HFFc6 (cell line): ENCODE results near the gene RAET1E. TPM values are rescaled to one million over a fixed set of nuclear protein-coding genes. Genes with fewer than 3 reads are reported as not detected.
"Not testable (repeated sequence)": the region's sequence is repeated elsewhere in the genome, so short reads cannot be mapped to it uniquely, and the experiment has no call there.

Experiments
- DNase-seq: peaks from one replicate; pipeline ENCODE4 v3.0.0-alpha.2; 2018
- H3K27ac Mint-ChIP-seq: 2 replicates; pipeline ENCODE4 v1.8.0; 2020; ENCODE audit warnings: mild to moderate bottlenecking, mixed read lengths
- H3K27me3 Mint-ChIP-seq: 2 replicates; pipeline ENCODE4 v1.8.0; 2021; ENCODE audit warnings: mild to moderate bottlenecking, moderate library complexity, mixed read lengths; ENCODE audit not compliant: insufficient read depth
- H3K36me3 Mint-ChIP-seq: 2 replicates; pipeline ENCODE4 v1.8.0; 2021; ENCODE audit warnings: low read depth, mixed read lengths
- H3K4me1 Mint-ChIP-seq: 2 replicates; pipeline ENCODE4 v1.8.0; 2020; ENCODE audit warnings: low read depth, mixed read lengths
- H3K4me3 Mint-ChIP-seq: 2 replicates; pipeline ENCODE4 v1.8.0; 2020; ENCODE audit warnings: mild to moderate bottlenecking, moderate library complexity, mixed read lengths
- H3K9me3 Mint-ChIP-seq: 2 replicates; pipeline ENCODE4 v1.8.0; 2020; ENCODE audit warnings: mild to moderate bottlenecking, mixed read lengths
- CTCF ChIP-seq: fragments of 200-600 bp; sonication (generic); IDR thresholded peaks from 2 replicates; pipeline ENCODE4 v1.5.0; 2021; ENCODE audit warnings: antibody characterized with exemption, mild to moderate bottlenecking
- total RNA-seq, 6 experiments: library from RNA; stranded (reverse); fragmentation: NEBNext Ultra II Directional; extraction: Animal tissue kit (Norgen Biotek cat#: 25700); gene quantifications; 2 replicates in 1 of 6; 3 replicates in 5 of 6; pipeline ENCODE4 v1.2.3, GENCODE V29; 2021

RAET1E gene
- total RNA-seq, 6 experiments from 2014 or later: 0.14 to 0.41 (median 0.26) TPM; not detected in 1

GRCh38 chr6:149898966-149899365 lies 1.1 kb upstream of the RAET1E start:
- H3K4me3 Mint-ChIP-seq: no peak overlapping the region
- no peak for TF ChIP-seq CTCF

DNA sequence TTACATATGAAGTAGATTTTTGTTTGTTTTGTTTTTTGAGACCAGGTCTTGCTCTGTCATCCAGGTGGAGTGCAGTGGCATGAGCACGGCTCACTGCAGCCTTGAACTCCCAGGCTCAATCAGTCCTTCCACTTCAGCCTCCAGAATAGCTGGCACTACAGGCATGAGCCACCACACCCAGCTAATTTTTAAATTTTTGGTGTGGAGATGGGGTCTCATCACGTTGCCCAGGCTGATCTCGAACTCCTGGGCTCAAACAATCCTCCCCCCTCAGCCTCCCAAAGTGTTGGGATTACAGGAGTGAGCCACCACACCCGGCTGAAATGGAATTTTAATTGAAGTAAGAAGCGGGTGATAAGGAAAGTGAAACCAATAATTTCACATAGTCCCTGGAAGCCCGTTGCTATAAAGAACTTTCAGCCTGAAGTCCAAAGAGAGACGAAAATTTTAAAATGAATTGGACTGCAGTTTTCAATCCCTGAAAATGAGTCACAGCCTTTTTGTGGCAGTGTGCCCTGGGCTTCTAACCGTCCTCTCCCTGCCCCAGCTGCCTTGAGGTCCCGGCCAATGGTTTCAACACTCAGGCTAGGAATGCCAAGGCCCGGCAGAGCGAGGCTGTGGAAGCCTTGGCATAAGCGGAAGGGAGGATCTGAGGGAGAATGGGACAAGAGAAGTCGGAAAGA lies 757 bp downstream of the RAET1E start:
- no peak for TF ChIP-seq CTCF
- Mint-ChIP-seq H3K27ac (peak overlapping the region; percentile 93), H3K27me3 (no peaks in the 10 kb centered on the region; the same call in 1 of the 2 replicates), H3K4me1 (peaks cover 44% of the 10 kb centered on the region), H3K36me3 (no peaks in the 10 kb centered on the region), H3K9me3 (no peaks in the 10 kb centered on the region), H3K4me3 (peak overlapping the region; percentile 83)
- peak; percentile 91 for DNase-seq

More at GRCh38 chr6:149898966-149899365, 1.1 kb upstream of the RAET1E start:
- 0 out of 2 replicates have a peak overlapping the region, but pooled peaks have one; percentile 29 for H3K27ac Mint-ChIP-seq
- no peak for DNase-seq
- peaks cover 3% of the 10 kb centered on the region for H3K27me3 Mint-ChIP-seq
- peaks cover 44% of the 10 kb centered on the region for H3K4me1 Mint-ChIP-seq
- H3K9me3 Mint-ChIP-seq: no peaks in the 10 kb centered on the region
- no peaks in the 10 kb centered on the region for H3K36me3 Mint-ChIP-seq

DNA sequence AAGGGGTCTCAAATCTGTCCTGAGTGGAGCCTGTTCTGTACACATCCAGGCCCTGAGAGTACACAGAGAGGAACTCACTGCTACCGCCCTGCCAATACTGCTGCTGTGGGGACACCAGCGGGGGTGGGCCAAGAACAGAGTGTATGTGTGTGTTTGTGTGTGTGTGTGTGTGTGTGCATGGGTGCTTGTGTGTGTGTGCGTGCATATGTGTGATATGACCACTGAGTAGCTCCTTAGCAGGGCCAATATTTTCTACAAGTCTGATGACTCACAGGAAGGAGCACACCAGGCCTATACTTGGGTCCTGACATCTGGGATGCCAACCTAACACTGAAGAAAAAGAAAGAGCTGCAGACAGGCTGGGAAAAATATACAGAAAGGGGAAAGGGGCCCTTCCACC lies 1.4 kb downstream of the RAET1E start:
- no peaks in the 10 kb centered on the region; the same call in 1 of the 2 replicates for H3K27me3 Mint-ChIP-seq
- H3K36me3 Mint-ChIP-seq: no peaks in the 10 kb centered on the region
- H3K4me3 Mint-ChIP-seq: peak overlapping the region; percentile 83
- no peaks in the 10 kb centered on the region for H3K9me3 Mint-ChIP-seq
- H3K27ac Mint-ChIP-seq: peak overlapping the region; percentile 93
- DNase-seq: peak; percentile 44
- H3K4me1 Mint-ChIP-seq: peaks cover 44% of the 10 kb centered on the region
- TF ChIP-seq CTCF: no peak

- no peak for TF ChIP-seq CTCF
- no peaks in the 10 kb centered on the region for H3K27me3 Mint-ChIP-seq
- peak overlapping the region; percentile 93 for H3K27ac Mint-ChIP-seq
- DNase-seq: peak; percentile 72
- H3K9me3 Mint-ChIP-seq: no peaks in the 10 kb centered on the region
- peaks cover 50% of the 10 kb centered on the region for H3K4me1 Mint-ChIP-seq
- peak overlapping the region; percentile 83 for H3K4me3 Mint-ChIP-seq
- no peaks in the 10 kb centered on the region for H3K36me3 Mint-ChIP-seq
Measured at GRCh38 chr6:149895833-149896271, 2.1 kb downstream of the RAET1E start.

- no peak for TF ChIP-seq CTCF
- Mint-ChIP-seq H3K4me3 (peak overlapping the region; percentile 83; the same call in 1 of the 2 replicates), H3K27ac (peak overlapping the region; percentile 93), H3K36me3 (no peaks in the 10 kb centered on the region), H3K27me3 (no peaks in the 10 kb centered on the region), H3K9me3 (no peaks in the 10 kb centered on the region), H3K4me1 (peaks cover 56% of the 10 kb centered on the region)
- peak; percentile 46 for DNase-seq
Measured at GRCh38 chr6:149895048-149895590, 2.8 kb downstream of the RAET1E start.

DNA sequence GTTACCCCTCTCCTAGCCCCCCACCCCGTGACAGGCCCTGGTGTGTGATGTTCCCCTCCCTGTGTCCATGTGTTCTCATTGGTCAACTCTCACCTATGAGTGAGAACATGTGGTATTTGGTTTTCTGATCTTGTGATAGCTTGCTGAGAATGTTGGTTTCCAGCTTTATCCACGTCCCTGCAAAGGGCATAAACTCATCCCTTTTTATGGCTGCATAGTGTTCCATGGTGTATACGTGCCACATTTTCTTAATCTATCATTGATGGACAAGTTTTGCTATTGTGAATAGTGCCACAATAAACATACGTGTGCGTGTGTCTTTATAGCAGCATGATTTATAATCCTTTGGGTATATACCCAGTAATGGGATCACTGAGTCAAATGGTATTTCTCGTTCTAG lies 6.0 kb downstream of the RAET1E start:
- not testable (repeated sequence) for DNase-seq, H3K9me3 Mint-ChIP-seq, H3K27me3 Mint-ChIP-seq, H3K36me3 Mint-ChIP-seq, H3K27ac Mint-ChIP-seq, H3K4me3 Mint-ChIP-seq
- peaks cover 59% of the 10 kb centered on the region for H3K4me1 Mint-ChIP-seq
